B cell (primary cell): ENCODE measurements around the gene BCL2L1. TPM values are rescaled to one million over a fixed set of nuclear protein-coding genes. Genes with fewer than 3 reads are reported as not detected.

Experiments used
- ATAC-seq: fragments of 200-7000 bp; cut with Tn5 transposase; one replicate; pipeline ENCODE4 v1.10.0; 2021; ENCODE audit warnings: low read depth, mild to moderate bottlenecking, moderate number of reproducible peaks, moderate library complexity
- CTCF ChIA-PET: fragments of 350-600 bp; sonication (Branson Sonifier 250); formaldehyde crosslinking; loops from one replicate; lab custom pipeline; 2021; ENCODE audit warnings: antibody characterized with exemption, inconsistent platforms; lab: Charles Lee
- POLR2A ChIA-PET: fragments of 350-600 bp; sonication (Branson Sonifier 250); formaldehyde crosslinking; loops from one replicate; lab custom pipeline; 2021; ENCODE audit warnings: antibody characterized with exemption; lab: Charles Lee
- DNase-seq: peaks from one replicate; pipeline ENCODE4 v3.0.0; 2013
- H2AFZ ChIP-seq: 2 replicates; pipeline ENCODE4 v1.6.1; 2012; ENCODE audit warnings: mild to moderate bottlenecking, low read depth, low read length; ENCODE audit not compliant: insufficient read depth, poor library complexity, severe bottlenecking
- H3K27ac ChIP-seq, 2 donors: 1 replicate in 1 of 2; 2 replicates in 1 of 2; pipeline ENCODE4 v1.5.1; 2012 to 2013; ENCODE audit warnings: low read length in 2 of 2, mild to moderate bottlenecking in 2 of 2, moderate library complexity in 1 of 2
- H3K27me3 ChIP-seq, 4 experiments: fragments of 200-600 bp in 1 of 4; sonication (generic) in 1 of 4; replicated peaks in 1 of 4; 1 replicate in 2 of 4; 2 replicates in 2 of 4; pipeline versions ENCODE4 v1.6.1 to v1.7.0; 2013 to 2016; ENCODE audit warnings: low read length in 3 of 4, mild to moderate bottlenecking in 2 of 4, mixed read lengths in 1 of 4, moderate library complexity in 1 of 4; ENCODE audit not compliant: insufficient read depth in 4 of 4, control insufficient read depth in 3 of 4; ENCODE audit errors: control extremely low read depth in 1 of 4
- H3K36me3 ChIP-seq, 2 experiments: replicated peaks in 1 of 2; 1 replicate in 1 of 2; 2 replicates in 1 of 2; pipeline versions ENCODE4 v1.6.1 to v1.7.1; 2013; ENCODE audit warnings: low read length in 1 of 2; ENCODE audit not compliant: insufficient read depth in 2 of 2, control insufficient read depth in 1 of 2; ENCODE audit errors: control extremely low read depth in 1 of 2, extremely low read depth in 1 of 2
- H3K4me1 ChIP-seq, 2 donors: fragments of 200-600 bp in 1 of 2; sonication (generic) in 1 of 2; 1 replicate in 1 of 2; 2 replicates in 1 of 2; pipeline versions ENCODE4 v1.5.1 to v1.6.1; 2013 to 2017; ENCODE audit warnings: low read length in 2 of 2; ENCODE audit not compliant: control insufficient read depth in 2 of 2, insufficient read depth in 2 of 2
- H3K4me2 ChIP-seq: replicated peaks from 2 replicates; pipeline ENCODE3; 2012; ENCODE audit warnings: mild to moderate bottlenecking, low read depth, low read length; ENCODE audit not compliant: poor library complexity, severe bottlenecking
- H3K4me3 ChIP-seq, 5 experiments: fragments of 200-600 bp in 1 of 5; sonication (generic) in 1 of 5; 1 replicate in 3 of 5; 2 replicates in 2 of 5; pipeline versions ENCODE4 v1.5.1 to v1.7.0; 2011 to 2016; ENCODE audit warnings: low read length in 4 of 5, mild to moderate bottlenecking in 4 of 5, low read depth in 2 of 5, control low read depth in 1 of 5, moderate library complexity in 1 of 5; ENCODE audit not compliant: insufficient read depth in 1 of 5; ENCODE audit errors: control extremely low read depth in 1 of 5, extremely low read depth in 1 of 5
- H3K79me2 ChIP-seq: fragments of 200-600 bp; sonication (generic); one replicate; pipeline ENCODE4 v1.6.0; 2016; ENCODE audit warnings: low read length; ENCODE audit not compliant: control insufficient read depth, insufficient read depth
- H3K9ac ChIP-seq: fragments of 200-600 bp; sonication (generic); 2 replicates; pipeline ENCODE4 v1.6.1; 2017; ENCODE audit warnings: mild to moderate bottlenecking, low read length, moderate library complexity
- H3K9me3 ChIP-seq, 3 donors: one replicate each; pipeline versions ENCODE4 v1.6.1 to v1.7.1; 2013; ENCODE audit warnings: low read length in 2 of 3; ENCODE audit not compliant: control insufficient read depth in 2 of 3, insufficient read depth in 1 of 3; ENCODE audit errors: control extremely low read depth in 1 of 3
- H4K20me1 ChIP-seq: 2 replicates; pipeline ENCODE4 v1.6.0; 2012; ENCODE audit warnings: mild to moderate bottlenecking, low read length; ENCODE audit not compliant: insufficient read depth, control insufficient read depth, poor library complexity, severe bottlenecking
- H3K27ac Mint-ChIP-seq: one replicate; pipeline ENCODE4 v1.8.0; 2021; ENCODE audit warnings: mixed read lengths
- H3K27me3 Mint-ChIP-seq: one replicate; pipeline ENCODE4 v1.8.0; 2021; ENCODE audit warnings: mixed read lengths
- H3K4me1 Mint-ChIP-seq: one replicate; pipeline ENCODE4 v1.8.0; 2021; ENCODE audit warnings: mixed read lengths
- H3K4me3 Mint-ChIP-seq: one replicate; pipeline ENCODE4 v1.8.0; 2021; ENCODE audit warnings: mixed read lengths
- H3K9me3 Mint-ChIP-seq: one replicate; pipeline ENCODE4 v1.8.0; 2022; ENCODE audit warnings: mixed read lengths; ENCODE audit not compliant: insufficient read depth
- EZH2 ChIP-seq: IDR thresholded peaks from 2 replicates; pipeline ENCODE4 v1.6.1; 2012; ENCODE audit warnings: borderline replicate concordance, low read depth, mild to moderate bottlenecking, moderate library complexity, low read length; ENCODE audit not compliant: insufficient read depth, poor library complexity, severe bottlenecking
- WGBS: methylation state at CpG from one replicate; pipeline ENCODE4 v1.1.5; 2013; ENCODE audit warnings: missing lambda C conversion rate; ENCODE audit not compliant: insufficient coverage; 5-methylcytosine and 5-hydroxymethylcytosine counted together
- intact Hi-C: fragments of 100-400 bp; cut with micrococcal nuclease; formaldehyde crosslinking; loops from one replicate; pipeline ENCODE4 v1.10.0; 2022
- polyA plus RNA-seq: library from polyadenylated mRNA; depleted of rRNA; stranded (reverse); fragments of >200 nt; gene quantifications from 2 replicates; pipeline ENCODE4 v1.2.3, GENCODE V29; 2012
- total RNA-seq, 2 donors: library from RNA; stranded (reverse); fragments of 120-200 nt in 1 of 2; gene quantifications; 1 replicate in 1 of 2; 2 replicates in 1 of 2; pipeline versions ENCODE4 v1.2.3 to v1.2.4, GENCODE V29; 2013 to 2022
- TF ChIP-seq, protein P1 (sequence below): fragments of 200-600 bp; IDR thresholded peaks from one replicate; pipeline ENCODE4 v1.8.0; 2022; ENCODE audit warnings: antibody characterized with exemption, mild to moderate bottlenecking

The BCL2L1 gene
- total and polyA plus RNA-seq, 2 donors (not counting 1 experiment from before 2014, with no cell fraction given): 10.1 to 33.0 TPM

GRCh38 chr20:31667315-31668285 lies 55.1 kb downstream of the BCL2L1 start:
- DNase-seq: peak; percentile 70
- ATAC-seq: peak; percentile 66
- no peak overlapping the region for H3K9ac ChIP-seq
- peak overlapping the region; percentile 84 for H3K27ac Mint-ChIP-seq
- no peak overlapping the region for H3K4me3 Mint-ChIP-seq
- peaks cover 14% of the 10 kb centered on the region for H3K79me2 ChIP-seq
- peaks cover 26% of the 10 kb centered on the region for H3K4me1 Mint-ChIP-seq
- no peak overlapping the region for H2AFZ ChIP-seq
- 62% methylated on average over 14 of the region's 15 CpGs for WGBS
- H4K20me1 ChIP-seq: no peaks in the 10 kb centered on the region
- no peak overlapping the region for H3K4me2 ChIP-seq
- no peaks in the 10 kb centered on the region for H3K27me3 Mint-ChIP-seq
- ChIA-PET CTCF (interaction anchor here (1.1 to 1.6 kb wide), 3 partner anchors 7 to 56 kb away, joined by 3 to 7 read pairs (median 6); no protein-coding TSS in a partner anchor), POLR2A (interaction anchor here (0.7 kb wide), 1 partner anchor 12 kb away, joined by 4 read pairs; no protein-coding TSS in a partner anchor)
- H3K9me3 ChIP-seq: no peaks in the 10 kb centered on the region
- peaks cover 0 to 4% of the 10 kb centered on the region in 2 experiments for H3K36me3 ChIP-seq
- intact Hi-C loops: no loop called here
- no peaks in the 10 kb centered on the region for H3K9me3 Mint-ChIP-seq
- TF ChIP-seq EZH2: no peak
- TF ChIP-seq, protein P1, sequence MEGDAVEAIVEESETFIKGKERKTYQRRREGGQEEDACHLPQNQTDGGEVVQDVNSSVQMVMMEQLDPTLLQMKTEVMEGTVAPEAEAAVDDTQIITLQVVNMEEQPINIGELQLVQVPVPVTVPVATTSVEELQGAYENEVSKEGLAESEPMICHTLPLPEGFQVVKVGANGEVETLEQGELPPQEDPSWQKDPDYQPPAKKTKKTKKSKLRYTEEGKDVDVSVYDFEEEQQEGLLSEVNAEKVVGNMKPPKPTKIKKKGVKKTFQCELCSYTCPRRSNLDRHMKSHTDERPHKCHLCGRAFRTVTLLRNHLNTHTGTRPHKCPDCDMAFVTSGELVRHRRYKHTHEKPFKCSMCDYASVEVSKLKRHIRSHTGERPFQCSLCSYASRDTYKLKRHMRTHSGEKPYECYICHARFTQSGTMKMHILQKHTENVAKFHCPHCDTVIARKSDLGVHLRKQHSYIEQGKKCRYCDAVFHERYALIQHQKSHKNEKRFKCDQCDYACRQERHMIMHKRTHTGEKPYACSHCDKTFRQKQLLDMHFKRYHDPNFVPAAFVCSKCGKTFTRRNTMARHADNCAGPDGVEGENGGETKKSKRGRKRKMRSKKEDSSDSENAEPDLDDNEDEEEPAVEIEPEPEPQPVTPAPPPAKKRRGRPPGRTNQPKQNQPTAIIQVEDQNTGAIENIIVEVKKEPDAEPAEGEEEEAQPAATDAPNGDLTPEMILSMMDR: no peak
- H3K27me3 ChIP-seq: no peaks in the 10 kb centered on the region
- no peak overlapping the region for H3K27ac ChIP-seq
- H3K4me3 ChIP-seq: no peak overlapping the region
- H3K4me1 ChIP-seq: peaks cover 7 to 18% of the 10 kb centered on the region in 2 donors
